ENCODE measurements around the gene MICAL1.

- TF ChIP-seq POLR2A (IDR thresholded peaks at IDR 0.05) (no peak), CTCF (IDR thresholded peaks at IDR 0.05) (no peak)
These were observed 21.6 kb upstream of the MICAL1 start for GRCh38 chr6:109477184-109477583.

Measured in adrenal gland (tissue), 5 donors.